ENCODE results near the gene NXF2B.
A peak's percentile ranks its signal among the peaks of the same experiment; 100 is the strongest.
"Not testable (repeated sequence)": the region's sequence is repeated elsewhere in the genome, so short reads cannot be mapped to it uniquely, and the experiment has no call there.

Gene NXF2B, protein sequence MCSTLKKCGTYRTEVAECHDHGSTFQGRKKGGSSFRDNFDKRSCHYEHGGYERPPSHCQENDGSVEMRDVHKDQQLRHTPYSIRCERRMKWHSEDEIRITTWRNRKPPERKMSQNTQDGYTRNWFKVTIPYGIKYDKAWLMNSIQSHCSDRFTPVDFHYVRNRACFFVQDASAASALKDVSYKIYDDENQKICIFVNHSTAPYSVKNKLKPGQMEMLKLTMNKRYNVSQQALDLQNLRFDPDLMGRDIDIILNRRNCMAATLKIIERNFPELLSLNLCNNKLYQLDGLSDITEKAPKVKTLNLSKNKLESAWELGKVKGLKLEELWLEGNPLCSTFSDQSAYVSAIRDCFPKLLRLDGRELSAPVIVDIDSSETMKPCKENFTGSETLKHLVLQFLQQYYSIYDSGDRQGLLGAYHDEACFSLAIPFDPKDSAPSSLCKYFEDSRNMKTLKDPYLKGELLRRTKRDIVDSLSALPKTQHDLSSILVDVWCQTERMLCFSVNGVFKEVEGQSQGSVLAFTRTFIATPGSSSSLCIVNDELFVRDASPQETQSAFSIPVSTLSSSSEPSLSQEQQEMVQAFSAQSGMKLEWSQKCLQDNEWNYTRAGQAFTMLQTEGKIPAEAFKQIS

GRCh38 chrX:102439908-102440307 is at the start of gene NXF2B:
Gene NXF2B, minus strand, starts transcription at chrX:102440008. Its CDS starts 59,972 bp downstream, at chrX:102380036.
- not testable (repeated sequence) for FAIRE-seq

DNA sequence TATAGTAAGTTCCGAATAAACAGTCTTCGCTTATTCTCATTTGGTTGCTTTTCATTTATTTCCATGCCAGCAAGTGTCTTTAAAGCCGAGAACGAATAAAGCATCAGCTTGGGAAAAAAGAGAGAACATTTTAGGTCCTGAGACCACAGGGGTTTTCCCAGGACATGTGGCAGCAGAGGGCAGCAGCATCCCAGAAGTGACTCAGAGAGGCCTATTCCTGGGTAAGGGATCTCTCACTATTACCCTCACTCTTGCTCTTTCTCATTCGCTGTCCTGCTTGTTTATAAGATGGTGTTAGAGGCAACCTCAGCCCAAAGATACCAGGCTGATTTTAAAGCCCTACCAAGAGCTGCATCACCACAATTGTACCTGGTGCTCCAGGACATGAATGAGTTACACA is 39.0 kb upstream of the NXF2B start:
- FAIRE-seq, result peak; percentile 92

DNA sequence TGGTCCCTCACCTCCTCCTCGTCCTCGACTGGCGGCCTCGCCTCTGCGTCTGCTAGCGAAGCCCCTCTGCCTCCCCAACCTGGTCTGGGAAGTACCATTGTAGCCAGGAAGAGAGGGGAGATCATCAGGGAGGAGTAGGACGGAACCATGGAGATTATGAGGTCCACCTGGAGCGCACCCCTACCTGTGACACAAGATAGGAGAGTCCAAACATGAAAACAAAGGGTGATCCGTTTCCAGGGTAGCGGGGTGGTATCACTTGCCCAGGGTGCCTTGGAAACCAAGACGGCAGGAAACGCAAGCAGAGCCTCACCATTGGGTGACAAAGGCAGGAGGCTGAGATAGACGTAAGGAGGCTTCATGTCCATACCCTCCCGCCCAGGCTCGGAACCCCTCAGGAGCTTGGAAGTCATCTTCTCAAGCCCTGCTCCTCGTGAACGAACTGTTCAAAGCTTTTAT is 32.0 kb upstream of the NXF2B start, which contains the start of gene TCP11X2:
TSS of gene TCP11X2 (minus strand) at position 51 of the 459 bp plus-strand sequence.
- not testable (repeated sequence) for FAIRE-seq

GRCh38 chrX:102470215-102470614 is 30.4 kb upstream of the NXF2B start:
- FAIRE-seq, result peak; percentile 98

GRCh38 chrX:102458615-102459014 is 18.8 kb upstream of the NXF2B start:
- FAIRE-seq, result not testable (repeated sequence)

DNA sequence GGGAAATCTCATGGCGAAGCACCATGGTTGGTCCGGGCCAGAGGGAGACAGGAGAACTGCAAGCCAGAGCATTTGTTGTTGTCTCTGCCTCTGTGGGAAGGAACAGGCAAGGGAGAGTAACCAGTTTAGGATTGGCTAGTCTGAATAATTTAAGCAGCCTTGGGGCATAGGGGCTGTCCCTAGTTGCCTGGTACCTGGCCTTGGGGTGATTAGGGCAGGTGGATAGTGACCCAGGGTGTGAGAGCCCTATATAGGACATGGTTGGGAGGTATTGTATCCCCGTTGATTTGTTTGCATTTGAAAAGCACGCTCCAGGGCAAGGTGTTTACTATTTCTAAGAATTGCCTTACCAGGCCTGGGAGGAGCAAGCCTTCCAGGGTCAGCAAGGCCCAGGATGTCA is 25.3 kb downstream of the NXF2B start:
- not testable (repeated sequence) for FAIRE-seq

- peak; percentile 88 for FAIRE-seq
These were observed 93.9 kb downstream of the NXF2B start for GRCh38 chrX:102345916-102346315.

GRCh38 chrX:102341867-102342266 is 97.9 kb downstream of the NXF2B start:
- peak; percentile 72 for FAIRE-seq

DNA sequence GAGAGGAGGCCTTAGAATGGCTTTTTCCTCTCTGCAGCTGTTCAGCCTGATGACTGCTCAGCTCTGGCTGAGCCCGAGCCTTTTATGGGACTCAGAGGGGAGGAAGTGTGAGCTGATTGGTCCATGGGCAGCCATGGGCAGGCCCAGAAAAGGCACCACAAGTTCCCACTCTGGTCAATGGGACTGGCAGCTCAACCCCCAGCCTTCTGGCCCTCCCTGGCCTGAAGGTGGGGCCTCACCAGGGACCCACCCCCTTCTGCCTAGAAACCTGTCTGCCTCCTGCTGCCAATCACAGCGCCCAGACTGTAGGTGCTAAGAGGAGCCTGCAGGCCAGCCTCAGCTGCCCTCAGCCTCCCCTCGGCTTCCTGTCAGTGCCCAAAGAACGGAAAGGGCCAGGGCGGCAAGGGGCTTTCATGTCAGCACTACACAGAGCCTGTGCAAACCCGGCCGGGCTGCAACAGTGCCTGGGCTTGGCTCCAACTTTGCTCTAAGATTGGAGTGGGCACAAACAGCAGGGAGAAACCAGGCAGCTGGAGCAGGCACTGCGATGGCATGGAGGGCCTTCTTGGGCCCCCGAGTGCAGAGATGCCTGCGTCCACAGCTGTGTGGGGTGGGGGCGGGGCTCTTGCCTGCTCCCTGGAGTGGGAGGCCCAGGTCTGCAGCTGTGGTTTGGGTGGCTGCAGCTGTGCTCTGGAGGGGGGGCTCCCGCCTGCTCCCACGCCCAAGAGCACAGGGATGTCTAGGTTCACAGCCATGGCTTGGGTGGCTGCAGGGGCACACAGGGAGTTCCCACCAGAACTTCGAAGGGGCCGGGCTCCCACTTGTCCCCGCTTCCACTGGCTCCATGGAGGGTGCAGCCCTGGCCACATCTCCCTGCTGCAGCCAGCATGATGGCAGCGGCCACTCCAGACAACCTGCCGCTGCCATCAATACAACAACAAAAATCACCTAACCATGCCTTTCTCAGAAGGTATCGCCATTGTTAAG is 100.2 kb downstream of the NXF2B start:
- no peak for FAIRE-seq

DNA sequence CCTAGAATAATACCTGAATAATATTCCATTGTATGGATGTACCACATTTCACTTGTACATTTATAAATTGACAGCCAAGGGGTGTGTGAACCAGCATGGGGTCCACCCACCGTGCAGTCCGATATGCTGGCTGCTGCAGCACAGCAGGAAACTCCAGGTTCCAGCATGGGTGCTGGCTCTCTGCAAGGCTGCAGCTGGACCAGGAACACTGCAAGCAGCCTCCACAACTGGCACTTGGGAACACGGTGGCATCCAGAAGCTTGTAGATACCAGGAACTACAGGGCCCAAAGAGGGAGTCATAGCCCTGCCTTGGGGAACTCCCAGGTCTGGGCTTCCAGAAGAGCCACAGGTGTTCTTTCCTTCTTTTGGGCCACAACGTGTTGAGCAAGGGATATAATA is 101.6 kb downstream of the NXF2B start:
- FAIRE-seq, result no peak

Data from A204.1 (cell line).